HUES6 (cell line): ENCODE results near the gene CYP4F3.
"Not testable (repeated sequence)": the region's sequence is repeated elsewhere in the genome, so short reads cannot be mapped to it uniquely, and the experiment has no call there.

Source experiments
- H3K27ac ChIP-seq: 2 replicates; pipeline ENCODE4 v1.7.0; 2013; ENCODE audit warnings: low read depth, mild to moderate bottlenecking, low read length, inconsistent platforms
- H3K27me3 ChIP-seq: 2 replicates; pipeline ENCODE4 v1.6.1; 2013; ENCODE audit warnings: low read length; ENCODE audit not compliant: control insufficient read depth, insufficient read depth
- H3K36me3 ChIP-seq: 2 replicates; pipeline ENCODE4 v1.6.1; 2013; ENCODE audit warnings: low read length; ENCODE audit not compliant: control insufficient read depth, insufficient read depth
- H3K4me1 ChIP-seq: 2 replicates; pipeline ENCODE4 v1.6.1; 2013; ENCODE audit warnings: low read length; ENCODE audit not compliant: control insufficient read depth, insufficient read depth
- H3K4me3 ChIP-seq: 2 replicates; pipeline ENCODE4 v1.5.1; 2013; ENCODE audit warnings: low read depth, low read length
- H3K9ac ChIP-seq: one replicate; pipeline ENCODE4 v1.6.1; 2013; ENCODE audit warnings: mild to moderate bottlenecking, low read length
- H3K9me3 ChIP-seq: 2 replicates; pipeline ENCODE4 v1.6.1; 2013; ENCODE audit warnings: low read depth, low read length; ENCODE audit not compliant: control insufficient read depth, insufficient read depth

The CYP4F3 gene

GRCh38 chr19:15644816-15645215, 4.1 kb downstream of the CYP4F3 start:
- Histone ChIP-seq H3K9me3 (peaks cover 31% of the 10 kb centered on the region; the same call in 1 of the 2 replicates), H3K36me3 (no peaks in the 10 kb centered on the region), H3K27me3 (no peaks in the 10 kb centered on the region; the same call in 1 of the 2 replicates), H3K9ac (no peak overlapping the region), H3K27ac (no peak overlapping the region), H3K4me3 (no peak overlapping the region), H3K4me1 (no peaks in the 10 kb centered on the region)

GRCh38 chr19:15649526-15649925, 8.8 kb downstream of the CYP4F3 start:
- H3K36me3 ChIP-seq: no peaks in the 10 kb centered on the region
- no peak overlapping the region for H3K9ac ChIP-seq
- no peak overlapping the region for H3K27ac ChIP-seq
- H3K27me3 ChIP-seq: peaks cover 7% of the 10 kb centered on the region; the same call in 1 of the 2 replicates
- H3K9me3 ChIP-seq: peaks cover 23% of the 10 kb centered on the region; the same call in 1 of the 2 replicates
- H3K4me1 ChIP-seq: no peaks in the 10 kb centered on the region
- no peak overlapping the region for H3K4me3 ChIP-seq

- H3K36me3 ChIP-seq, H3K27ac ChIP-seq, H3K4me1 ChIP-seq, H3K4me3 ChIP-seq, H3K27me3 ChIP-seq, H3K9ac ChIP-seq: not testable (repeated sequence)
- H3K9me3 ChIP-seq: peaks cover 20% of the 10 kb centered on the region; the same call in 1 of the 2 replicates
These were observed 9.4 kb downstream of the CYP4F3 start for GRCh38 chr19:15650123-15650522.

DNA sequence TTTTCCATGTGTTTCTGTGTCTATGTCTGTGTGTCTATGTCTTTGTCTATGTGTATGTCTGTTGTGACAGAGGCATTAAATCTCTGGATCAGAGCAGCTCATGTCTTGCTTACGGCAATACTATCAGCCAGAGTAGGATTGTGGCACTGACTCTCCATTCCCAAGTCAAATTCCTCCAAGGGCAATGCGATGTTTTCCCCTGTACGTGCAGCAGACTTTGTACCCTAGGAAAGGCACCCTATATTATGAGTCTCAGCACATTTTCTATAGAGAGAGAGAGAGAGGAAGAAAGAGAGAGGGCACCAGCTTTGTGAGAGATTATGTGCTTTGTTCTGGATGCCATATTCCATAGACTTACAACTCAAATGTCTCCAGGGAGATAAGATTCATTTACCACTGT, 11.1 kb downstream of the CYP4F3 start:
- H3K36me3 ChIP-seq: no peaks in the 10 kb centered on the region
- H3K27me3 ChIP-seq: peaks cover 7% of the 10 kb centered on the region; the same call in 1 of the 2 replicates
- no peak overlapping the region for H3K27ac ChIP-seq
- H3K9me3 ChIP-seq: peaks cover 8% of the 10 kb centered on the region; the same call in 1 of the 2 replicates
- no peak overlapping the region for H3K4me3 ChIP-seq
- no peaks in the 10 kb centered on the region for H3K4me1 ChIP-seq
- H3K9ac ChIP-seq: no peak overlapping the region

DNA sequence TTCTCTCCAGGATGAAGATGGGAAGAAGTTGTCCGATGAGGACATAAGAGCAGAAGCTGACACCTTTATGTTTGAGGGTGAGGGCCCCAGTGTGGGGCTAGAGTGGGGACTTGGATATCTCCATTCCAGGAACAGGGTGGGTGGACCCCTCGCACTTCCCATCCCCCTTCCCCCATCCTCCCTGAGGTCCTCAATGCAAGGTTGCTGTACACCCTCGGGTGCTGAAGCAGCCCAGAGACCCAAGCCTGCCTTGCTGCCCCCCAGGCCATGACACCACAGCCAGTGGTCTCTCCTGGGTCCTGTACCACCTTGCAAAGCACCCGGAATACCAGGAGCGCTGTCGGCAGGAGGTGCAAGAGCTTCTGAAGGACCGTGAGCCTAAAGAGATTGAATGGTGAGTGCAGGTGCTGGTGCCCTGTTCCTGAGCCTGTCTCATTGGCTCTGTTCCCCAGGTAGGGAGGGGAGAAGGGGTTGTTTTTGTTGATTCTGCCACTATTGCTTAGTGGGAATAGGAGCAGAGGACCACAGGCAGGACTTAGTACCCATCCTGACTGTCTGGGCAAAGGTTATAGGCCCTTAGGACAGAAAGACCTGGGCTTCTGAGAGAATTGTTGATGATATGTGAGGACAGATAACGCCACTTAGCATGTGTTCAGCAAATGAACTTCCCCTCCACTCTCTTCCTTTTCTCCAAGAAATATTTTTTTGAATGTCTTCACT, 12.0 kb downstream of the CYP4F3 start:
- H3K9me3 ChIP-seq: peaks cover 7% of the 10 kb centered on the region; the same call in 1 of the 2 replicates
- H3K4me1 ChIP-seq: no peaks in the 10 kb centered on the region
- H3K4me3 ChIP-seq: no peak overlapping the region
- no peak overlapping the region for H3K27ac ChIP-seq
- H3K9ac ChIP-seq: no peak overlapping the region
- H3K36me3 ChIP-seq: no peaks in the 10 kb centered on the region
- H3K27me3 ChIP-seq: peaks cover 7% of the 10 kb centered on the region; the same call in 1 of the 2 replicates

GRCh38 chr19:15656467-15656866, 15.8 kb downstream of the CYP4F3 start:
- no peaks in the 10 kb centered on the region for H3K36me3 ChIP-seq
- H3K9me3 ChIP-seq: peaks cover 5% of the 10 kb centered on the region; the same call in 1 of the 2 replicates
- no peaks in the 10 kb centered on the region for H3K4me1 ChIP-seq
- no peak overlapping the region for H3K9ac ChIP-seq
- H3K27me3 ChIP-seq: peaks cover 7% of the 10 kb centered on the region; the same call in 1 of the 2 replicates
- H3K4me3 ChIP-seq: no peak overlapping the region
- no peak overlapping the region for H3K27ac ChIP-seq

DNA sequence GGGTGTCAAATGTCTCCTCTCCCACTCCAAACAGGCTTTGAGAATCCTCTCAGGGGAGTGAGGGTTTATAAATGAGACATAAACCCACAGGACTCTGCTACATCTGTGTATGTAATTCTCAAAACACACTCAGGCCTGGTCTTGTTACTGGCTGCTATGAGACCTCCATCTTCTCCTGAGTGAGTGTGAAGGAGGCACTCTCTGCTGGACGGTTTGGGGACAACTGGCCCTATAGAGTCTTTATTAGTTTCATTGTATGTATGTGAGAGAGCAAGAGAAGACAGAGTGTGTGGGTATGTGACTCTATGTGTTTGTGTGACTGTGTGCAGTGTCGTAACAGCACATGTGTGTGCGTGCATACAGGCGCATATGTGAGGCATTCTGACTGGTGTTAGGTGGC, 22.6 kb downstream of the CYP4F3 start:
- Histone ChIP-seq H3K36me3 (no peaks in the 10 kb centered on the region), H3K4me1 (no peaks in the 10 kb centered on the region), H3K9me3 (peaks cover 9% of the 10 kb centered on the region; the same call in 1 of the 2 replicates), H3K9ac (no peak overlapping the region), H3K27me3 (peaks cover 9% of the 10 kb centered on the region; the same call in 1 of the 2 replicates), H3K27ac (no peak overlapping the region), H3K4me3 (no peak overlapping the region)

DNA sequence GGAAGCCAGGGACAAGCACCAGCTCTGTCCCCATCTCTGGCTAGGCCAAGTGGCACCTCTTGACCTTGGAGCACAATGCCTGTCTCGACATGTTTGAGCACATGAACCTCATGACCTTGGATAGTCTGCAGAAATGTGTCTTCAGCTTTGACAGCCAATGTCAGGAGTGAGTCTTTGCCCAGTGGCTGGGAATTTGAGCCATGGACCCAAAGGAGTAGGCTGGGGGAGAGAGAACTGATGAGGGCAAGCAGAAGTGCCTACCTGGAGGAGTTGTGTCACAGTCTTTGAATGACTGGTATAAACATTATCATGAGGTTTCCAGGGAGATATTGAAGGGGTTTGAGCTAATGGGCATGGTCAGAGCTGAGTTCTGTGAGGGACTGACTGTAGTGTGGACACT, 25.5 kb downstream of the CYP4F3 start:
- no peak overlapping the region for H3K27ac ChIP-seq
- H3K9me3 ChIP-seq: peaks cover 13% of the 10 kb centered on the region; the same call in 1 of the 2 replicates
- peaks cover 9% of the 10 kb centered on the region; the same call in 1 of the 2 replicates for H3K27me3 ChIP-seq
- H3K36me3 ChIP-seq: no peaks in the 10 kb centered on the region
- H3K9ac ChIP-seq: no peak overlapping the region
- H3K4me3 ChIP-seq: no peak overlapping the region
- no peaks in the 10 kb centered on the region for H3K4me1 ChIP-seq

- Histone ChIP-seq H3K9me3 (peaks cover 13% of the 10 kb centered on the region; the same call in 1 of the 2 replicates), H3K27me3 (peaks cover 9% of the 10 kb centered on the region; the same call in 1 of the 2 replicates), H3K4me1 (no peaks in the 10 kb centered on the region), H3K9ac (no peak overlapping the region), H3K27ac (no peak overlapping the region), H3K4me3 (no peak overlapping the region), H3K36me3 (no peaks in the 10 kb centered on the region)
These were observed 26.2 kb downstream of the CYP4F3 start for GRCh38 chr19:15666883-15667282.

GRCh38 chr19:15669440-15669839, 28.7 kb downstream of the CYP4F3 start:
- Histone ChIP-seq H3K4me1 (no peaks in the 10 kb centered on the region), H3K36me3 (no peaks in the 10 kb centered on the region), H3K4me3 (no peak overlapping the region), H3K9me3 (peaks cover 8% of the 10 kb centered on the region; the same call in 1 of the 2 replicates), H3K27ac (no peak overlapping the region), H3K27me3 (peaks cover 6% of the 10 kb centered on the region; the same call in 1 of the 2 replicates), H3K9ac (no peak overlapping the region)

DNA sequence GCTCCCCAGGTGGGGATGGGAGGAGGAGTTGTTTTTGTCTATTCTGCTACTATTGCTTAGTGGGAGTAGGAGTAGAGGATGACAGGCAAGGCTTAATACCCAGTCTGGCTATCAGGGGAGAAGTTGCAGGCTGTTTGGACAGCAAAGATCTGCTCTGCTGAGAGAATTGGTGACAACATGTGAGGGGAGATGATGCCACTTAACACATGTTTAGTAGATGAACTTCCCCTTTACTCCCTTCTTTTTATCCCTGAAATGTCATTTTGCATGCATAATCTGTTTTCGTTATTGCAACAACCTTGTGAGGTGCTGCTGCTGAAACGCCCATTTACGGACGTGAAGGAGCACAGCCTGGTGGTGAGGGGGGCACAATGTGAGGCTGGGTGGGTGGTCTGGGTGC, 29.2 kb downstream of the CYP4F3 start:
- Histone ChIP-seq H3K27ac (no peak overlapping the region), H3K27me3 (peaks cover 3% of the 10 kb centered on the region; the same call in 1 of the 2 replicates), H3K36me3 (no peaks in the 10 kb centered on the region), H3K9ac (no peak overlapping the region), H3K4me1 (no peaks in the 10 kb centered on the region), H3K4me3 (no peak overlapping the region), H3K9me3 (peaks cover 9% of the 10 kb centered on the region; the same call in 1 of the 2 replicates)
